ENCODE measurements around the gene SRRM4. TPM values are rescaled to one million over a fixed set of nuclear protein-coding genes. Genes with fewer than 3 reads are reported as not detected.

SRRM4 gene
- polyA plus RNA-seq, 3 donors: not detected

GRCh38 chr12:119012179-119012578 is 30.8 kb downstream of the SRRM4 start:
- H3K4me3 Mint-ChIP-seq: no peak overlapping the region
- no peak for TF ChIP-seq CTCF (IDR thresholded peaks at IDR 0.05)
- H4K20me1 ChIP-seq (ENCODE audit: insufficient read depth, low read length): no peaks in the 10 kb centered on the region
- peaks cover 11 to 20% (median 16%) of the 10 kb centered on the region in 3 donors for H3K27me3 Mint-ChIP-seq (ENCODE audit: low read depth in 3 of 3)
- H2AFZ ChIP-seq (ENCODE audit: insufficient read depth, low read depth, low read length, poor library complexity, severe bottlenecking): no peak overlapping the region
- no peaks in the 10 kb centered on the region for H3K36me3 ChIP-seq (replicated peaks in 1 of 2; ENCODE audit: control insufficient read depth in 1 of 2, insufficient read depth in 2 of 2, low read length in 2 of 2)
- no peak overlapping the region for H3K4me2 ChIP-seq (replicated peaks; ENCODE audit: extremely low read depth, low read length, poor library complexity, severe bottlenecking)
- DNase-seq: no peak
- 100% methylated on average over 1 of the region's 3 CpGs for WGBS (ENCODE audit: insufficient coverage)
- H3K9me3 Mint-ChIP-seq: peaks cover 0 to 15% (median 6%) of the 10 kb centered on the region in 7 donors
- H3K4me3 ChIP-seq (replicated peaks in 1 of 3; ENCODE audit: low read depth in 2 of 3, low read length in 3 of 3): no peak overlapping the region
- no peak overlapping the region for H3K9ac ChIP-seq (ENCODE audit: insufficient read depth, low read length, poor library complexity, severe bottlenecking)
- no peaks in the 10 kb centered on the region for H3K9me3 ChIP-seq (replicated peaks in 1 of 2; ENCODE audit: control insufficient read depth in 1 of 2, insufficient read depth in 1 of 2, low read length in 2 of 2)
- intact Hi-C loops (cut with micrococcal nuclease): no loop called here
- H3K27me3 ChIP-seq (ENCODE audit: control insufficient read depth in 2 of 2, insufficient read depth in 2 of 2, low read length in 2 of 2): peaks cover 2 to 9% of the 10 kb centered on the region in 2 donors
- H3K79me2 ChIP-seq (ENCODE audit: insufficient read depth, low read length): no peaks in the 10 kb centered on the region
- H3K36me3 Mint-ChIP-seq: no peaks in the 10 kb centered on the region
- no peaks in the 10 kb centered on the region for H3K4me1 ChIP-seq (ENCODE audit: control insufficient read depth in 1 of 2, insufficient read depth in 2 of 2, low read length in 2 of 2)
- no peak overlapping the region for H3K27ac ChIP-seq (ENCODE audit: low read depth in 1 of 2, low read length in 2 of 2)
- H3K27ac Mint-ChIP-seq: no peak overlapping the region
- no peaks in the 10 kb centered on the region for H3K4me1 Mint-ChIP-seq

- no peak for DNase-seq
- Mint-ChIP-seq H3K27me3 (ENCODE audit: low read depth in 3 of 3) (peaks cover 11 to 18% (median 18%) of the 10 kb centered on the region in 3 donors), H3K4me3 (no peak overlapping the region), H3K4me1 (no peaks in the 10 kb centered on the region), H3K9me3 (peaks cover 0 to 18% (median 7%) of the 10 kb centered on the region in 7 donors), H3K36me3 (no peaks in the 10 kb centered on the region), H3K27ac (no peak overlapping the region)
- Histone ChIP-seq H3K36me3 (replicated peaks in 1 of 2; ENCODE audit: control insufficient read depth in 1 of 2, insufficient read depth in 2 of 2, low read length in 2 of 2) (no peaks in the 10 kb centered on the region), H3K9ac (ENCODE audit: insufficient read depth, low read length, poor library complexity, severe bottlenecking) (no peak overlapping the region), H3K27me3 (ENCODE audit: control insufficient read depth in 2 of 2, insufficient read depth in 2 of 2, low read length in 2 of 2) (peaks cover 2 to 7% of the 10 kb centered on the region in 2 donors), H3K4me1 (ENCODE audit: control insufficient read depth in 1 of 2, insufficient read depth in 2 of 2, low read length in 2 of 2) (no peaks in the 10 kb centered on the region), H3K79me2 (ENCODE audit: insufficient read depth, low read length) (no peaks in the 10 kb centered on the region), H2AFZ (ENCODE audit: insufficient read depth, low read depth, low read length, poor library complexity, severe bottlenecking) (no peak overlapping the region), H3K9me3 (replicated peaks in 1 of 2; ENCODE audit: control insufficient read depth in 1 of 2, insufficient read depth in 1 of 2, low read length in 2 of 2) (no peaks in the 10 kb centered on the region), H3K4me3 (replicated peaks in 1 of 3; ENCODE audit: low read depth in 2 of 3, low read length in 3 of 3) (no peak overlapping the region), H3K4me2 (replicated peaks; ENCODE audit: extremely low read depth, low read length, poor library complexity, severe bottlenecking) (no peak overlapping the region), H4K20me1 (ENCODE audit: insufficient read depth, low read length) (no peaks in the 10 kb centered on the region), H3K27ac (ENCODE audit: low read depth in 1 of 2, low read length in 2 of 2) (no peak overlapping the region)
- intact Hi-C loops (cut with micrococcal nuclease): no loop called here
- TF ChIP-seq CTCF (IDR thresholded peaks at IDR 0.05): no peak
These were observed 31.7 kb downstream of the SRRM4 start for GRCh38 chr12:119013023-119013422.
